Vagina (tissue), 2 donors: ENCODE data around the gene ZNF385B.

Experiments
- CTCF ChIP-seq, 3 experiments: fragments of 450-650 bp in 2 of 3; fragments of 200-600 bp in 1 of 3; sonication (generic) in 1 of 3; IDR thresholded peaks; one replicate each; pipeline ENCODE4 v1.5.1; 2017 to 2019; ENCODE audit warnings: antibody characterized with exemption in 3 of 3, mild to moderate bottlenecking in 2 of 3, moderate library complexity in 2 of 3
- POLR2A ChIP-seq, 2 donors: fragments of 450-650 bp; IDR thresholded peaks; one replicate each; pipeline ENCODE4 v1.6.1; 2017; ENCODE audit warnings: antibody characterized with exemption in 2 of 2, mild to moderate bottlenecking in 2 of 2, moderate library complexity in 2 of 2

GRCh38 chr2:179695486-179695885, 165.9 kb downstream of the ZNF385B start:
- TF ChIP-seq CTCF (IDR thresholded peaks at IDR 0.05) (no peak), POLR2A (IDR thresholded peaks at IDR 0.05) (no peak)
